ENCODE measurements around the gene GALP. TPM values are rescaled to one million over a fixed set of nuclear protein-coding genes. Genes with fewer than 3 reads are reported as not detected.
"Not testable (repeated sequence)": the region's sequence is repeated elsewhere in the genome, so short reads cannot be mapped to it uniquely, and the experiment has no call there.

GALP gene
- not detected for total RNA-seq

- DNase-seq = not testable (repeated sequence)
Observed at GRCh38 chr19:56175861-56176307, at the start of gene GALP. Gene GALP, plus strand, starts transcription at chr19:56176008. Its CDS starts 1,101 bp downstream, at chr19:56177109.

GRCh38 chr19:56126983-56127780, 48.6 kb upstream of the GALP start:
- DNase-seq = no peak

- DNase-seq = no peak
Observed at GRCh38 chr19:56130006-56130405, 45.8 kb upstream of the GALP start.

- DNase-seq = no peak
Observed at GRCh38 chr19:56131651-56132050, 44.2 kb upstream of the GALP start.

- no peak for DNase-seq
Observed at GRCh38 chr19:56132316-56132822, 43.4 kb upstream of the GALP start.

GRCh38 chr19:56133858-56134653, 41.8 kb upstream of the GALP start:
- no peak for DNase-seq

GRCh38 chr19:56134654-56134921, 41.2 kb upstream of the GALP start:
- DNase-seq = no peak

GRCh38 chr19:56136362-56136761, 39.4 kb upstream of the GALP start:
- no peak for DNase-seq

GRCh38 chr19:56137405-56137804, 38.4 kb upstream of the GALP start:
- no peak for DNase-seq

- no peak for DNase-seq
Observed at GRCh38 chr19:56138069-56138468, 37.7 kb upstream of the GALP start.

- DNase-seq = no peak
Observed at GRCh38 chr19:56139847-56140582, 35.8 kb upstream of the GALP start.

GRCh38 chr19:56140583-56141416, 35.0 kb upstream of the GALP start, which contains the start of gene ZNF444:
Gene ZNF444, plus strand, starts transcription at chr19:56141287. Its CDS starts 5,625 bp downstream, at chr19:56146912.
- peak; percentile 100 for DNase-seq

GRCh38 chr19:56141417-56141993, 34.3 kb upstream of the GALP start:
- peak; percentile 19 for DNase-seq

- no peak for DNase-seq
Observed at GRCh38 chr19:56142087-56142787, 33.6 kb upstream of the GALP start.

- DNase-seq = no peak
Observed at GRCh38 chr19:56142897-56143434, 32.8 kb upstream of the GALP start.

GRCh38 chr19:56144376-56144775, 31.4 kb upstream of the GALP start:
- no peak for DNase-seq

- DNase-seq = no peak
Observed at GRCh38 chr19:56144831-56145230, 31.0 kb upstream of the GALP start.

- no peak for DNase-seq
Observed at GRCh38 chr19:56145698-56146097, 30.1 kb upstream of the GALP start.

- DNase-seq = no peak
Observed at GRCh38 chr19:56146904-56147303, 28.9 kb upstream of the GALP start.

GRCh38 chr19:56147307-56147706, 28.5 kb upstream of the GALP start:
- DNase-seq = no peak

GRCh38 chr19:56148096-56148495, 27.7 kb upstream of the GALP start:
- DNase-seq = no peak

All from effector CD4-positive, alpha-beta T cell (primary cell).